Measurements from ENCODE around the gene SETD9.

DNA sequence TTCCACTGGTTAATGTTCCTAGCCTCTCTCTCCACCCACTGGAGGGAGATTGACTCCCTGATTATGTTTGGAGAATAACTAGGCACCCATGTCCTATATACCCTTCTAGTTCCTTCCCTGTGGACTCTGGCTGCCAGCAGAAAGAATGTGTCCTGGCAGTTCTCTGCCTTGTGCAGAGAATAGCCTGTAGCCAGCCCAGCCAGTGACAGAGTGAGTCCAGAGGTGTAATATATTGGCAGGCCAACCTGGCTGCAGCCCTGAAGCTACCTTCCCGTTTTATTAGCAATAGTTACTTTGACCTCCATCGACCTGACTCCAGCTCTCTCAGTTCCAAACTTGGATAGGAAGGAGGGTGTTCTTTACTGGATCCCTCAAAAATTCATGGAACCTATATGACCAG is 8.1 kb downstream of the SETD9 start:
- TF ChIP-seq, protein P1, sequence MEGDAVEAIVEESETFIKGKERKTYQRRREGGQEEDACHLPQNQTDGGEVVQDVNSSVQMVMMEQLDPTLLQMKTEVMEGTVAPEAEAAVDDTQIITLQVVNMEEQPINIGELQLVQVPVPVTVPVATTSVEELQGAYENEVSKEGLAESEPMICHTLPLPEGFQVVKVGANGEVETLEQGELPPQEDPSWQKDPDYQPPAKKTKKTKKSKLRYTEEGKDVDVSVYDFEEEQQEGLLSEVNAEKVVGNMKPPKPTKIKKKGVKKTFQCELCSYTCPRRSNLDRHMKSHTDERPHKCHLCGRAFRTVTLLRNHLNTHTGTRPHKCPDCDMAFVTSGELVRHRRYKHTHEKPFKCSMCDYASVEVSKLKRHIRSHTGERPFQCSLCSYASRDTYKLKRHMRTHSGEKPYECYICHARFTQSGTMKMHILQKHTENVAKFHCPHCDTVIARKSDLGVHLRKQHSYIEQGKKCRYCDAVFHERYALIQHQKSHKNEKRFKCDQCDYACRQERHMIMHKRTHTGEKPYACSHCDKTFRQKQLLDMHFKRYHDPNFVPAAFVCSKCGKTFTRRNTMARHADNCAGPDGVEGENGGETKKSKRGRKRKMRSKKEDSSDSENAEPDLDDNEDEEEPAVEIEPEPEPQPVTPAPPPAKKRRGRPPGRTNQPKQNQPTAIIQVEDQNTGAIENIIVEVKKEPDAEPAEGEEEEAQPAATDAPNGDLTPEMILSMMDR (CRISPR knock-in tag; IDR thresholded peaks at IDR 0.05): no peak
- TF ChIP-seq SALL1 (CRISPR knock-in tag; IDR thresholded peaks at IDR 0.05) (no peak), KDM4B (CRISPR knock-in tag; IDR thresholded peaks at IDR 0.05) (no peak), TGIF2 (CRISPR knock-in tag; IDR thresholded peaks at IDR 0.05) (no peak)

Data from HepG2 (cell line).